ENCODE results near the gene CABS1.

Gene CABS1
- 0 reads per million in 2 experiments for total RNA-seq

DNA sequence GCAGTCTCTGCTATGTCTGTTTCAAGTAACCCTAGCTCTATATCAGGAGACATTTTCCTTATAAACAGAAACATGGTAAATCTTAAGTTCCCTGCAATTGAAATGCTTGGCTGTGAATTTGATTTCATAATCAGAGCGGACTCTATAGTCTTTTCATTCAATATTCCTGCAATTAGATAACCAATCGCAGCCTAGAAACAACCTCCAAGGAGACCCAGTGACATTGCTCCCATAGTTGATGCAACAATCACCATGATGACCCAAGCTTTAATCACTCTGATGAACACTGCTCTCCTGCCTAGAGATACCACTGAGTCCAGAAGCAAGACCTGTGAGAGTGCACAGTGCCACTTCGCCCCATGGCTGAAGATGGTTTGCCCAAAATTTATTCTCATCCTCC, at the start of gene CABS1:
TSS of gene CABS1 (plus strand) at position 301 of the 400 bp plus-strand sequence. CDS start at position 360, 59 bp downstream.
- no peak for DNase-seq (ENCODE audit: low read depth)

DNA sequence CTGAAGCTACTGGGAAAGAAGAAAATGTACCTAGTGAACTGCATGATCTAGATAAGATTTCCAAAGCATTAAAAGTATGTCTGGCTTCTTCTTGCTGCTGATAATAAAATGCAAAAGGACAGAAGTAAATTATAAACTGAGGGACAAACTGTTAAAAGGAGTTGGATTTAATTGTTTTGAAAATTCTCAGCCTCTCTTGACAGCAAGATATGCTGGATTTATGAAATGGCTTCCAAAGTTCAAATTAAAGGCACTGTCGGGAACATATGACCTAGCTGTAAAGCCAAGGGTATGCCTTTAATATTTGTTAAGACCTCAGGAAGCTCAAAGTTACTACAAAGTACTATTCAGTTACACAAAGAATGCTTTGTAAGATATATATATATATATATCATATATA, 46.1 kb upstream of the CABS1 start:
- DNase-seq (ENCODE audit: low read depth), result no peak

DNA sequence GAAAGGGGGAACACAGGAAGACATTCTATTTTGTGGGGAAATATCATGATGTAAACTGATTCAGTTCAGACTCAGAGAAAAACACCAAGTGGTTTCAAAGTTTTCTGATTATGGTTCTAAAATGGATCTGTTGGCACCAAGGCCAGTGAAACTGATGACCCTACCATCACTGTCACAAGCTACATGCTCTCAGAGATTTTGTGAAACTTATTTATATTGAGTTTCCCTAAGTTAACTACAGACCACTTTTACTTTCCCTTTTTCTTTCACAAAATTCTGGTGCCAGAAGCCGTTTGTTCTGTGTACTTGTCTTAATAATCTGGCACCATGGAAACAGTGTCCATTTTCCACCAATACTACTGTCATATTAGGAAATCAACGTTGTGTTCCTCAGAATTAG, 43.4 kb upstream of the CABS1 start:
- DNase-seq (ENCODE audit: low read depth), result no peak

GRCh38 chr4:70297576-70297975, 37.2 kb upstream of the CABS1 start:
- no peak for DNase-seq (ENCODE audit: low read depth)

- DNase-seq (ENCODE audit: low read depth), result no peak
Observed at GRCh38 chr4:70298051-70298450, 36.7 kb upstream of the CABS1 start.

DNA sequence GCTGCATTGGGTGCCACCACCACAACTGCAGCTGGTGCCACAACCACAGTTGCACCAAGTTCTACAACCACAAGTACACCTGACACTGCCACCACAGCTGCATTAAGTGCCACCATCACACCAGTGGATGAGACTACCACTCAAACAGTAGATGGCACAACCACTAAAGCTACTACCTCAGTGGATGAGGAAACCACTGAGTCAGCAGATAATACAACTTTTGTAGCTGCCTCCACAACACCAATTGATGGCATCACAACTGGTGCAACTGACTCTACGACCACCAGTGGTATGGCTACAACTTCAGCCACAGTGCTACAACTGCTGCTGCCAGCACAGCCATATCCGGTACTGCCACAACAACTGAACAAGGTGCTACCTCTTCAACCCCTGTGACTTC, 35.1 kb upstream of the CABS1 start:
- no peak for DNase-seq (ENCODE audit: low read depth)

DNA sequence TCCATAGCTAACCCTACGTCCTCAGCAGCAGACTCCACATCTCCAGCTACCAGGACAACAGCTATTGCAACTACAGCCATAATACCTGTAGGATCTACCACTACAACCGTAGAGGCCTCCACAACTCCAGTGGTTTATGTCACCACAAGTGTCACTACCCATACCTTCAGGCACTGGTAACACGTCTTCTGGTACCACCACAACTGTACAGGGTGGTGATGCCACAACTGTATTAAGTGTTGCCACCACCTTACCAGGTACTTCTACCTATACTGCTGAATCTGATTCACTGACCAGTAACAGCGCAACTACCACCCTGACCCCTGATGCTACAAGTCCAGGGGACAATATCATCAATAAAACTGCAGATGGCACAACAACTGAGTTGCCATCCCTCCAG, 34.6 kb upstream of the CABS1 start:
- no peak for DNase-seq (ENCODE audit: low read depth)

DNA sequence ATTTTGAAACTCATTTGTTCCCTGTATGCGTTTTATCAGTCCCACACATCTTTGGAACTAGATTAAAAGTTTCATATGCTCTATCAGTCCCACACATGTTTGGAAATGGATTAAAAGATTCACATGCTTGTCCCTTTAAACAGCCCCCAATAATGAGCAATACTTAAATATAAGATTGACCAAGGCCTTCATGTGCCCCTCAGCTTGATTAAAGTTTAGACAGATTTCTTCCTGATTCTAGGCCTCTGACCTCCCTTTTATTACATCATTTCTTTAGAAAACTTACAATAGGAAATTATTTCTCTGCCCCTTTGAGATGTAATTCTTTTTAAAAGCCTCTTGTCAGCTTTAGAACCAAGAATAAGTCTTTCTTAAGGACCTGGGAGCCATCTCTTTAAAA, 31.7 kb upstream of the CABS1 start:
- no peak for DNase-seq (ENCODE audit: low read depth)

GRCh38 chr4:70305601-70306000, 29.2 kb upstream of the CABS1 start:
- DNase-seq (ENCODE audit: low read depth), result no peak

- DNase-seq (ENCODE audit: low read depth), result no peak
Observed at GRCh38 chr4:70306076-70306475, 28.7 kb upstream of the CABS1 start.

GRCh38 chr4:70313736-70314135, 21.0 kb upstream of the CABS1 start:
- DNase-seq (ENCODE audit: low read depth), result no peak

DNA sequence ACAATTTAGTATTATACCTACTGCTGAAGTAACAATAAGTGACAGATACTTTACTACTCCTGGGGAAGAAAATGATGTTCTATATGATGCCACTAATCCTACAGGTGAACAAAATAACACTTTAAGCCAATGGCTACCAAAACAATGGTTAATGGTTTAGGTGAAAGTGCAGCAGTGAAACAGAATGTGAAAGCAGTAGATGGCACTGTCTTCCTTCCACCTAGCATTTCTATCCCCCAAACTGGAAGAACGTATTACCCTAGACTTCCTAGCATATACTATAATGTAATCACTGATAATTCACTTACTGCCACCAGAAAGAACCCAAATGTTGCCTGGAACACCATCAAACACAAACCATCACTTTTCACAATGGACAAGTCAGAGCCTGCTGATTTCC, 18.9 kb upstream of the CABS1 start:
- DNase-seq (ENCODE audit: low read depth), result no peak

GRCh38 chr4:70326052-70326451, 8.7 kb upstream of the CABS1 start:
- DNase-seq (ENCODE audit: low read depth), result no peak

- no peak for DNase-seq (ENCODE audit: low read depth)
Observed at GRCh38 chr4:70336043-70336442, 1.3 kb downstream of the CABS1 start.

DNA sequence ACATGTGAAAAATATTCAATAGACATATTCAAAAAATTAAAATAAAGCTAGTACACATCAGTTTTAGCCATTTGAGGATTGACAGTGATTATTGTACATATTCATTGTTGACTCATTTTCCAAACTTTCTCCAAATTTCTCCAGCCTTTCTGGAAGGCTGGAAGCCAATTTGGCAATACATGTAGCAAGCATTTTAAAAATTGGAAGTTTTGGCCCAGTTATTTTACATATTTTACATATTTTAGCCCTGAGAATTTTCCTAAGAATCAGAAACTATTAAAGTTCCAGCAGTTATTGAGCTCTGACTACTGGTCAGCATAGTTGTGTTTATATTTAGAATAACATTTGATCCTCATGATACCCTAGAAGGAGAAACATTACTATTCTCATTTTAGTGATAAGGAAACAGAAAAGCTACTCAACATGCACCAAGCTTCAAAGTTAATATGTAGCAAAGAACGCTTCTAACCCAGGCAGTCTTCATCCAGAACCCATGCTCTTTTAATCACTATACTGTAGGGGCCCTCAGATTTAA, 3.2 kb downstream of the CABS1 start:
- no peak for DNase-seq (ENCODE audit: low read depth)

DNA sequence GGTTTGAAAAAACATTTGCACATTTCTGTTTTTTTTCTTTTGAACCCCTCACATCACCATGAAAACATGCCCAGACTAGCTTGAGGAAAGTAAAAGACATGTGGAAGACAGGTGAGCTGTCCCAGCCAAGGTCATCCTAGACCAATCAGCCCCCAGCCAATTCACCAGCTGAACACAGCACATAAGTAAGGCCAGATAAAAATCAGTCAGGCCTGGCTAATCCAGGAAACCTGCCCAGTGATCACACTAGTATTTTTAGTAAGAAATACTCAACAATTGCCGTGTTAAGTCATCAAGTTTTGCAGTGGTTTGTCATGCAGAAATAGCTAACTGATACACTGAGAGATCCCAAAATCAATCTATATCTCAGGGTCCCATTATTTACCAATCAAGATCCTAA, 21.4 kb downstream of the CABS1 start:
- no peak for DNase-seq (ENCODE audit: low read depth)

DNA sequence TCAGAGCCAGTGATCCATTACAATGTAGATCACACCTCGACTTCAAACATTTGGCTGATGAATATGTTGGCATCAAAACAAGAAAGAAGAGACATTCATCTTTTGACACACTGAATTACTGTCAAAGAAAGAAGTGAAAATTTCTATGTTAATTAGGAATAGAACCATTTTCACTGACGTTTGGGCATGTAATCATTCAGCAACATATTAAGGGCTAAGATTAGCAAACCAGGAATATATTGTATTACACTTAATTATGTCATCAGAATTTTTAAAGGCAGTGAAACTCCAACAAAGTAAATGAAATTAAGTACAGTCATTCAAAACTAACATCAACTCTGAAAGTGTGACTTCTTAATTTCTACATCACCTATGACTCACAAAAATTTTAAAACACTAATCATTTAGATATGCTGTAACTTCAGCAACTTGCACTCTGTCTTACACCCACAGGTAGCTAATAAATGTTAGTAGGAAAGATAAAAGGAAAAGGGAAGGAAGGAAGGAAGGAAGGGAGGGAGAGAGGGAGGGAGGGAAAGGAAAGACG, 24.4 kb downstream of the CABS1 start:
- DNase-seq (ENCODE audit: low read depth), result no peak

- no peak for DNase-seq (ENCODE audit: low read depth)
Observed at GRCh38 chr4:70360460-70360859, 25.7 kb downstream of the CABS1 start, which contains the start of gene SMR3A. TSS of gene SMR3A (plus strand) at chr4:70360760. CDS start at chr4:70362116, 1,356 bp downstream.

- DNase-seq (ENCODE audit: low read depth), result no peak
Observed at GRCh38 chr4:70364002-70364401, 29.2 kb downstream of the CABS1 start.

- no peak for DNase-seq (ENCODE audit: low read depth)
Observed at GRCh38 chr4:70365479-70365878, 30.7 kb downstream of the CABS1 start.

DNA sequence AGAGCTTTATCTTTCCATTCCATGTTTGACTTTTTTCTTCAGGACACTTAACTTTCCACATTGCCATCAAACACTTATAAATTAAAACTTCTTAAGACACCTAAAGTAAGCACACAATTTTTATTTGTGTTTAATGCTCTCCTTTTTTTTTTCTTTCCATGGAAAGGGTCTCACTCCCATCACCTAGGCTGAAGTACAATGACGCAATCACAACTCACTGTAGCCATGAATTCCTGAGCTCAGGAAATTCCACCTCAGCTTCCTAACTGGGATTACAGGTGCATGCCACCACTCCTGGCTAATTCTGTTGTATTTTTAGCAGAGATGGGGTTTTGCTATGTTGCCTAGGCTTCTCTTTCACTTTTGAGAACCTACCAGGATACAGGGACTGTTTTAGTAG, 33.0 kb downstream of the CABS1 start:
- DNase-seq (ENCODE audit: low read depth), result no peak

DNA sequence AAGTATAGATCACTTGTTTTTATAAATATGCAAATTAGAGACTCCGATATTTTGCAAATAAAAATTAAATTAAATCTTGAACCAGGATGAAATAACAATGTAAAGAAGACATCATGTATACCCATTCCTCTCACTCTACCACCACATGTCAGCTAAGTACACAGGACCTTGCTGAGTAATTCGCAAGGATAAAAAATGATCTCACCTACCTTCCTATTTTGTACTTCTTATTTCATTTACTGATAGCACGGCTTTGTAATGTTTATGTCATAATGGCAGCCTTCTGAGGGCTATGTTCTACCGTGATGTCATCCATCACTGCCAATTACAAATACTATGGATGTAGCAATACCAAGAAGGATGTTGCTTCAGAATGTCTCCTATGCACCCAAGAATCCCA, 37.2 kb downstream of the CABS1 start:
- no peak for DNase-seq (ENCODE audit: low read depth)

DNA sequence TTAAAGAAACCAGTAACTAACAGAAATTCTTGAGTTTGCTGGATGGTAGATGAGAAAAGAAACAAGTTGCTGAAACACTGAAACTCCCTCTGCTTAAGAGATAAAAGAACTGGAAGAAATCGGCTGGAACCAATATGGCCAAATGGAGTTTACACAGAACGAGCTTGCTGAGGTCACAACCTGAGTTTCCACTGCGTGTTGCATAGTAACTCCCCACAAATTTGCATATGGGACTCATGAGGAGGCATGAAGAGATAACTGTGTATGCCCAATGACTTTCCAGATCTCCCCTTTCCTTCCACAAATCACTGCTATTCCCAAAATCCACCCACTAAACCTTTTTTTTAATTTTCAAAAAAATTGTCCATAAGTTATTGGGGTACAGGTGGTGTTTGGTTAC, 38.0 kb downstream of the CABS1 start:
- no peak for DNase-seq (ENCODE audit: low read depth)

- DNase-seq (ENCODE audit: low read depth), result no peak
Observed at GRCh38 chr4:70380578-70380977, 45.8 kb downstream of the CABS1 start.
